ENCODE measurements around the gene TAL1. TPM values are rescaled to one million over a fixed set of nuclear protein-coding genes. Genes with fewer than 3 reads are reported as not detected.
"Not testable (repeated sequence)": the region's sequence is repeated elsewhere in the genome, so short reads cannot be mapped to it uniquely, and the experiment has no call there.

The TAL1 gene
- total RNA-seq, result 1 to 10 TPM; 1.7 to 3.5 TPM
- 2.3 TPM for polyA plus RNA-seq (ENCODE audit: insufficient read depth, low read depth, low replicate concordance)
- long read RNA-seq, donor 1, partial matches to known transcripts, result 0 of 1 reads
- long read RNA-seq, donor 1, other reads (novel, unspliced or antisense), result 0 of 1 reads
- long read RNA-seq, donor 2, result 0 reads

- Histone ChIP-seq H3K9me3 (no peaks in the 10 kb centered on the region), H3K4me3 (peak within 1 kb of the TSS; percentile 29 to 50), H3K27ac (peak within 1 kb of the TSS in 1 of 2 donors; percentile 66), H3K27me3 (peaks cover 5% of the 10 kb centered on the region), H3K36me3 (ENCODE audit: low read depth, missing control alignments) (no peaks in the 10 kb centered on the region), H3K4me1 (peaks cover 8% of the 10 kb centered on the region)
- TF ChIP-seq CTCF (IDR thresholded peaks at IDR 0.05), result no peak
- no peak for TF ChIP-seq POLR2A (IDR thresholded peaks at IDR 0.05)
- intact Hi-C loops (cut with DNase I; ENCODE audit: low total_unique reads), result no loop called here
- DNase-seq, result no peak
- 7 to 10% methylated on average over 21 to 51 of the region's 51 CpGs for WGBS, 2 donors
These were observed at the start of gene TAL1 for GRCh38 chr1:47232187-47232874. TAL1 (minus strand) TSS chr1:47232225; CDS start chr1:47225888, 6,337 bp downstream.

GRCh38 chr1:47280142-47280541 lies 48.1 kb upstream of the TAL1 start:
- Histone ChIP-seq H3K4me3 (no peak overlapping the region), H3K27ac (no peak overlapping the region), H3K9me3 (no peaks in the 10 kb centered on the region), H3K4me1 (no peaks in the 10 kb centered on the region), H3K36me3 (ENCODE audit: low read depth, missing control alignments) (no peaks in the 10 kb centered on the region), H3K27me3 (no peaks in the 10 kb centered on the region)
- TF ChIP-seq POLR2A (IDR thresholded peaks at IDR 0.05) (no peak), CTCF (IDR thresholded peaks at IDR 0.05) (no peak)
- intact Hi-C loops (cut with DNase I; ENCODE audit: low total_unique reads), result no loop called here
- DNase-seq, result no peak
- WGBS, 2 donors, result 96 to 100% methylated on average over 3 of the region's 3 CpGs

GRCh38 chr1:47276850-47277249 lies 44.8 kb upstream of the TAL1 start:
- no peak for TF ChIP-seq POLR2A (IDR thresholded peaks at IDR 0.05)
- Histone ChIP-seq H3K9me3 (no peaks in the 10 kb centered on the region), H3K4me3 (no peak overlapping the region), H3K27ac (no peak overlapping the region), H3K36me3 (ENCODE audit: low read depth, missing control alignments) (no peaks in the 10 kb centered on the region), H3K27me3 (no peaks in the 10 kb centered on the region), H3K4me1 (no peaks in the 10 kb centered on the region)
- DNase-seq, result no peak
- WGBS, 2 donors, result 76 to 78% methylated on average over 2 of the region's 2 CpGs
- intact Hi-C loops (cut with DNase I; ENCODE audit: low total_unique reads), result no loop called here

GRCh38 chr1:47275811-47276210 lies 43.8 kb upstream of the TAL1 start:
- DNase-seq; H3K27ac ChIP-seq; H3K4me3 ChIP-seq; H3K36me3 ChIP-seq (ENCODE audit: low read depth, missing control alignments); H3K27me3 ChIP-seq; H3K4me1 ChIP-seq; intact Hi-C loops (cut with DNase I; ENCODE audit: low total_unique reads); H3K9me3 ChIP-seq: not testable (repeated sequence)
- WGBS, 2 donors, result 97% methylated on average over 7 of the region's 7 CpGs

- DNase-seq, result peak; percentile 33
- H3K4me3 ChIP-seq, H3K9me3 ChIP-seq: not testable (repeated sequence)
These were observed 33.5 kb upstream of the TAL1 start for GRCh38 chr1:47265529-47265928.

GRCh38 chr1:47262787-47263413 lies 30.9 kb upstream of the TAL1 start:
- Histone ChIP-seq H3K9me3 (no peaks in the 10 kb centered on the region), H3K27me3 (no peaks in the 10 kb centered on the region), H3K4me1 (no peaks in the 10 kb centered on the region), H3K36me3 (ENCODE audit: low read depth, missing control alignments) (no peaks in the 10 kb centered on the region), H3K27ac (no peak overlapping the region), H3K4me3 (no peak overlapping the region)
- peak; percentile 33 for DNase-seq
- TF ChIP-seq CTCF (IDR thresholded peaks at IDR 0.05), result peak; percentile 28 to 54 (median 48)
- no peak for TF ChIP-seq POLR2A (IDR thresholded peaks at IDR 0.05)
- 89 to 92% methylated on average over 1 of the region's 1 CpG for WGBS, 2 donors
- intact Hi-C loops (cut with DNase I; ENCODE audit: low total_unique reads), result no loop called here

More at GRCh38 chr1:47265529-47265928, 33.5 kb upstream of the TAL1 start:
- H3K4me1 ChIP-seq; H3K27ac ChIP-seq; intact Hi-C loops (cut with DNase I; ENCODE audit: low total_unique reads); H3K36me3 ChIP-seq (ENCODE audit: low read depth, missing control alignments); H3K27me3 ChIP-seq: not testable (repeated sequence)
- 69 to 81% methylated on average over 8 of the region's 8 CpGs for WGBS, 2 donors
